AG20443 (cell line): ENCODE measurements around the gene CASZ1.

Experiments
- DNase-seq: peaks from one replicate; pipeline ENCODE4 v3.0.0; 2012; ENCODE audit warnings: low spot score, mixed read lengths

Gene CASZ1

GRCh38 chr1:10796029-10796944 is at the start of gene CASZ1:
CASZ1 (minus strand) TSS chr1:10796646; CDS start chr1:10693889, 102,757 bp downstream.
- peak; percentile 99 for DNase-seq

- DNase-seq: no peak
Measured at GRCh38 chr1:10843697-10844096, 47.3 kb upstream of the CASZ1 start.

- DNase-seq: no peak
Measured at GRCh38 chr1:10841118-10841517, 44.7 kb upstream of the CASZ1 start.

GRCh38 chr1:10839188-10839770 is 42.8 kb upstream of the CASZ1 start:
- DNase-seq: no peak

- DNase-seq: no peak
Measured at GRCh38 chr1:10838541-10838940, 42.1 kb upstream of the CASZ1 start.

GRCh38 chr1:10836726-10837125 is 40.3 kb upstream of the CASZ1 start:
- DNase-seq: no peak

- DNase-seq: peak; percentile 75
Measured at GRCh38 chr1:10835822-10836421, 39.5 kb upstream of the CASZ1 start.

GRCh38 chr1:10835421-10835820 is 39.0 kb upstream of the CASZ1 start:
- DNase-seq: no peak

- no peak for DNase-seq
Measured at GRCh38 chr1:10834770-10835412, 38.4 kb upstream of the CASZ1 start.

- no peak for DNase-seq
Measured at GRCh38 chr1:10833630-10834557, 37.4 kb upstream of the CASZ1 start.

- no peak for DNase-seq
Measured at GRCh38 chr1:10832703-10833102, 36.3 kb upstream of the CASZ1 start.

- DNase-seq: peak; percentile 80
Measured at GRCh38 chr1:10830961-10831668, 34.7 kb upstream of the CASZ1 start.

- DNase-seq: no peak
Measured at GRCh38 chr1:10829965-10830515, 33.6 kb upstream of the CASZ1 start.

GRCh38 chr1:10829067-10829818 is 32.8 kb upstream of the CASZ1 start:
- DNase-seq: no peak

GRCh38 chr1:10827377-10828333 is 31.2 kb upstream of the CASZ1 start:
- DNase-seq: no peak

GRCh38 chr1:10825592-10825991 is 29.1 kb upstream of the CASZ1 start:
- no peak for DNase-seq

GRCh38 chr1:10824821-10825540 is 28.5 kb upstream of the CASZ1 start:
- peak; percentile 86 for DNase-seq

- no peak for DNase-seq
Measured at GRCh38 chr1:10823000-10823401, 26.6 kb upstream of the CASZ1 start.
